GM19351 (cell line): ENCODE measurements around the gene SLC66A3.

Experiments used
- ATAC-seq: cut with Tn5 transposase; IDR thresholded peaks from one replicate; pipeline ENCODE4 v1.9.1; 2021; ENCODE audit warnings: mild to moderate bottlenecking, moderate library complexity; ENCODE audit not compliant: unreplicated experiment

The SLC66A3 gene

DNA sequence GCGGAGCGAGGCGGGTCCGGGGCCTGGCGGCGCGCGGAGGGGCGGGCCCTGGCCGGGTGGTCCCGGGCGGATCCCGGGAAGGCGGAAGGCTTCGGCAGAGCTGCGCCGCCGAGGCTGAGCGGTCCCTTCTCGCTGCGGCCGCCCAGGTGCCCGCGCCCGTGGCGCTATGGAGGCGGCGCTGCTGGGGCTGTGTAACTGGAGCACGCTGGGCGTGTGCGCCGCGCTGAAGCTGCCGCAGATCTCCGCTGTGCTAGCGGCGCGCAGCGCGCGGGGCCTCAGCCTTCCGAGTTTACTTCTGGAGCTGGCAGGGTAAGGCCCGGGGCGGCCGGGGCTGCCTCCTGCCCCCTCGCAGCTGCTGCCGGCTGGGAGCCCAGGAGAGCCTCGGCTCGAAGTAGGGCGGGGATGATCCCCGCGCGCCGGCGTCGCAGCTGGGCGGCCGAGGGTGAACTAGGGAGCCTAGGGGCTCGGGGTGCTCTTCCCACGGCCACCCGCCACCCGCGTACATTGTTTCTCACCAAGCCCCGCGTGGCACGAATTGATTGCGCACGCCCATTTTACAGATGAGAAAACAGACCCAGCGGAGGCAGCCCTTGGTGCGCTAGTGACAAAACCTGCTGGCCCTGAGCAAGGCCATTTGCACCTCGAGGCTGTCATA lies at the start of gene SLC66A3:
Gene SLC66A3 (plus strand): TSS at position 87 of the 655 bp plus-strand sequence. CDS start 80 bp downstream, at position 167.
- peak; percentile 72 for ATAC-seq

DNA sequence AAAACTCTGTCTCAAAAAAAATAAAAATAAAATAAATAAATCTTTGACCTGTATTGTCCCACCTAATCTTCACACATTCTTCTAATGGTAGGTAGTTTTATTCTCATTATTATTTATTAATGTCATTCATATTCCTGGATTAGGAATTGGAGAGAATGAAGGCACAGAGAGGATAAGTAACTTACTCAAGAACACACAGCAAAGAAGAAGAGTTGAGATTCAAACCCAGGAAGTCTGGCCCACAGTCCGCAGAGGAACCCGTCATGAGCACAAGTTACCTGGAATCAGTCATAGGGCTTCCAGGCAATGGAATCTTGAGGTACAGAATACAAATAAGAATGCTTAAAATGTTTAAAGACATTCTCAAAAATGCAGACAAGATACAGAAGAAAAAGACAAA lies 46.3 kb upstream of the SLC66A3 start:
- ATAC-seq, result no peak

DNA sequence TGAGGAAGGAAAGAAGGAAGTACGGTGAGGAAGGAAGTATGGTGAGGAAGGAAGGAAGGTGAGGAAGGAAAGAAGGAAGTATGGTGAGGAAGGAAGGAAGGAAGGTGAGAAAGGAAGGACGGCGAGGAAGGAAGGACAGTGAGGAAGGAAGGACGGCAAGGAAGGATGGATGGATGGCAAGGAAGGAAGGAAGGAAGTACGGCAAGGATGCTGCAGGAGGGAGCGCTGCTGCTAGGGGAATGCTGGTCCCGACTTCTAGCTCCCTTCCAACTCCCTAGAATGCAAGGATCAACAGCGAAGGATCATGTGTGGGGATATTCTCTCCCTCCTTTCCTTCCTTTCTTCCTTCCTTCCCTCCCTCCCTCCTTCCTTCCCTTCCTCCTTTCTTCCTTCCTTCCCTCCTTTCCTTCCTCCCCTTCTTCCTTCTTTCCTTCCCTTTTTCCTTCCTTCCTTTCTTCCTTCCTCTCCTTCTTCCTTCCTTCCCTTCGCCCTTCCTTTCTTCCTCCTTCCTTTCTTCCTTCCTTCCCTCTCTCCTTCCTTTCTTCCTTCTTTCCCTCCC lies 42.3 kb upstream of the SLC66A3 start:
- no peak for ATAC-seq

DNA sequence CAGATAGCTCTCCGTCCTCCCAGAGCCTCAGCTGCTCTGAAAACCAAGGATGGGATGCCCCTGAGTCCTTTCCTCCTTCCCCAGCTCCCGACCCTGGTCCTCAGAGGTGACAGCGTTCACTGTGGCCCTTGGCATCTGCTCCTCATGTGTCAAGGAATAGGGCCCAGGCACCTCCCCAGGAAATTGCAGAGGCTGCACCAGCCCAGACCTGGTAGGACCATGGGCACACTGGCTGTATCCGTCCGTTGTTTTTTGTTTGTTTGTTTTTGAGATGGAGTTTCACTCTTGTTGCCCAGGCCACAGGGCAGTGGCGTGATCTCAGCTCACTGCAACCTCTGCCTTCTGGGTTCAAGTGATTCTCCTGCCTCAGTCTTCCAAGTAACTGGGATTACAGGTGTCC lies 37.5 kb upstream of the SLC66A3 start:
- ATAC-seq, result no peak

DNA sequence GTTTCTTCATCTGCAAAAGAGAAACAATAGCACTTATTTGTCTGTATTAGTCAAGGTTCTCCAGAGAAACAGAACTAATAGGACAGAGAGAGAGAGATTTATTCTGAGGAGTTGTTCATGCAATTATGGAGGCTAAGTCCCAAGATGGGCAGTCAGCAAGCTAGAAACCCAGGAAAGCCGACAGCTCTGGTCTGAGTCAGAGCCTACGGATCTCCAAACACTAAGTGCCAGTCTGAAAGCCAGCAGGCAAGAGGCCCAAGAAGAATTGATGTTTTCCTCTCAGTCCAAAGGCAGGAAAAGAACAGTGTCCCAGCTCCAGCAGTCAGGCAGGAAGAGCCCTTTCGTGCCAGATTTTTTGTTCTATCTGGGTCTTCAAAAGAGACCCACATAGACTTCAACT lies 36.5 kb upstream of the SLC66A3 start:
- no peak for ATAC-seq

DNA sequence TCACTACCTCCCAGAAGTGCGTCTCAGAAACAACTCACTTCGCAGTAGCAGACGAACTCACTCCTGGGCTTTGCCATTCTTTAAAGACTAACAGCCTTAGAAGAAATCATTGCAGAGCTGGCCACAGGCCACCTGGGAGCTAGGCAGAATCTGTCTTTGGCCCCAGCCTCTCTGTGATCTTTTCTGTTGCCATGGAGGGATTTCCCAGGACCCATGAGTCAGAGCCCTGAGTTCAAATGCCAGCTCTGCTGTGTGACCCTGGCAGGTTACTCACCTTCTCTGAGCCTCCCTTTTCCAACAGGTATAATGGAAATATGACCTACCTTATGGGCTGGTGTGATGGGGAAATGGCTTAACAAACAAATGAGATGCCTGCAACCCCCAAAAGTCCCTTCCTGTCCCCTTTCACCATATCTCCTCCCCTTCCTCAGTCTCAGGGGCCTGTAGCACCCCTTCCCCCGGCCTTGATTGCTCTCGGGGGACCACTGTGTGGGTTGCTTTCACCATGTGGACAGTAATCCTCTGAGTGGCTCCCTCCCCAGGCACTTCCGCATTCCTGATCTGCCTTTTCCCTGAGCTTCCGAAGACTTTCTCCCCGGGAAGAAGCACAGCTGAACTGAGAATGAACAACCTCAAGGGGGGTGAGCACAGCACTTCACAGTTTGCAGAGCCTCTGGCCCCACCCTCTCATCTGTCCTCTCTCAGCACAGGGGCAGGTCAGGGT lies 34.0 kb upstream of the SLC66A3 start:
- no peak for ATAC-seq

DNA sequence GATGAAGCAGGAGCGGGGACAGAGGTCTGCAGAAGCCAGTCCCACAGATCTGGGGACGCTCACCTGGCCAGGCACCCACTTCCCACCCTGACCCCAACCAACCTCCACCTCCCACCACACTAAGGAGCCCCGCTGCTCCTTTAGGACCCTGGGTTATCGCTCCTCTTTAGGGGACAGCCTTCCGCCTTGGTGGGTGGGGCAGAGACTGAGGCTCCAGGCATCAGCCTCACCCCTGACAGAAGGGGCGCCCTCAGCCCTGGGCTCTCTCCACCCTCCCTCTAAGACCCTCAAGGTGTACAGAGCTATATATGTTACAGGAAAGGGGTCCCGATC lies 33.5 kb upstream of the SLC66A3 start:
- ATAC-seq, result no peak

DNA sequence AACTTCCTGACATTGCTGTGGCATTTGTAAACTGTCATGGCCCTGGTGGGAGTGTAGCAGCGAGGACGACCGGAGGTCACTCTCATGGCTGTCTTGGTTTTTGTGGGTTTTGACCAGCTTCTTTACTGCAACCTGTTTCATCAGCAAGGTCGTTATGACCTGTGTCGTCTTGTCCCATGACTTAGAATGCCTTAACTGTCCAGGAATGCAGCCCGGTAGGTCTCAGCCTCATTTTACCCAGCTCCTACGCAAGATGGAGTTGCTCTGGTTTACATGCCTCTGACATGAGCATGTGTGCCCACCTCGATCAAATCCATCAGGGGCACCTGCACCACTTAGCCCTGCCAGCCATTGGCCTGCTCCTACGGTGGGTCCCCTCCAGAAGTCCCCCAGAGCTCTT lies 32.9 kb upstream of the SLC66A3 start:
- no peak for ATAC-seq

DNA sequence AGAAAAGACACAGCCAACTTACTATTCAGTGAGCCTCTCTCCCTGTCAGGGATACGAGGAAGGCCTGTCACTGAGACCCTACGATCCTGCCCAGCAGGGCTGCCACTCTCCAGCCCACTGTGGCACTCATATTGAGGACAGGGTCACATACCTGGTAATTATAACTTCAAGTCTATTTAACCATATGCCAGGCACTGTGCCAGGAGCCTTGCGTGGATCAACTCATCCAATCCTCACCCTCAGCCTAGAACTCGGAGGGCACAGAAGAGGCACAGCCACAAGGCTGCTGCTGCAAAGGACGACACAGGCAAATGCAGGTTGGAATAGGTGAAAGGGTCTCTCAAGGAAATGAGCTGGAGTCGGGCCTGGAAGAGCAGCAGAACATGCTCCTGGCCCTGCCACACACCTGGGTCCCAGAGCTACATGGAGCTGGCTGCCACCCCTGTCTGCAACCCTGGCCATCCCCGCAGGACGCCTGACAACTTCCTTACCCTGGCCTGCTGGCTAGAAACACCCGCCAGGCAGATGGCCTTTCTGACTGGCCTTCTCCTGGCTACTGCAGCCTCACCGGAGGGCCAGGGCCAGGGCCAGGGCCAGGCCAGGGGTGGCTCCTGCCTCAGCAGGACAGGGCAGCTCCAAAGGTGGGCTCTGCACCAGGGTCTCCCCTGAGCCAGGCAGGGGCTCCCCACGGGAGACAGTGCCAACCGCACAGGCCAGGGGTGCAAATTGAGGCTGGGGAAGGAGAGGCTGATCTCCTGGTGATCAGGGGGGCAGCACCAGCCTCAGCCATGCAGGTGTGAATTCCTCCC lies 32.1 kb upstream of the SLC66A3 start:
- ATAC-seq, result no peak

DNA sequence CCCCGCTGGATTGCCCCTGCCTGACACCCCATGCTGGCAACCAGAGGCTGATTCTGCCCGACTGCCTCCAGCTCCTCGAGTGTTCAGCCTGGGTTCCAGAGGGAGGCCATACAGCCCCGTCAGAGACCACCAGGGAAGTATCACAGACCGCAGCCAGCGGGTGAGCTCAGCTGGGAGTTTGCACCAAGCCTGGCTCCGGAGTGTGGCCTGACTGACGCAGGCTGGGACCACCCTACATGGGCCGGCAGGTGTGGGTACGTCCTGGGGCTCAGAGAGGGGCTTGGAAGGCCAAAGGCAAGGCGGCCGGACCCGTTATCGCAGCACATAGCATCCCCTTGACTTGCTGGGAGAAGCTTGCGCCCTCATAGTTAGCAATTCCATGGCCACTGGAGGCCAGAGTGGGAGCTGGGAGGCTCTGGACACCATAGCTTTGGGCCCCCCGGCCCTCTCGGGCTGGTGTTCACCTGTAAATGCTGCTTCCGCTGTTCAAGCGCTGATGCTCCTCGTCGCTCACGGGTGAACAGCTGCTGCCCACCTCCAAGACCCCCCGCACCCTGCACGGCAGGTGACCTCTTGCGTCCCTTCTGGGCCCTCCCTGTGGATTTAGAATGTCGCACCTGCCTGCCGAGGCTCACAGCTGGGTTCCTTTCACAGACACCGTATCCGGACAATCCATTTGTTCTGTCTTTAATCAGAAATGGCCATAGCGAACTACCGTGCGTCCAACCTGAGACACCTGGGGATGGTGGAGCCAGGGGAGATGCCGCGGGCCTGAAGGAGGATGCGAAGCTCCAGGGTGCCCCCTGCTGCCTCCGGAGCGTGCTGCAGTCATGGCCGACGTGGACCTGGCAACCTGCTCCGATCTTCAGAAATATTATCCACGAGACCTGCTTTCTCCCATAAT lies 31.2 kb upstream of the SLC66A3 start:
- ATAC-seq, result peak; percentile 70

DNA sequence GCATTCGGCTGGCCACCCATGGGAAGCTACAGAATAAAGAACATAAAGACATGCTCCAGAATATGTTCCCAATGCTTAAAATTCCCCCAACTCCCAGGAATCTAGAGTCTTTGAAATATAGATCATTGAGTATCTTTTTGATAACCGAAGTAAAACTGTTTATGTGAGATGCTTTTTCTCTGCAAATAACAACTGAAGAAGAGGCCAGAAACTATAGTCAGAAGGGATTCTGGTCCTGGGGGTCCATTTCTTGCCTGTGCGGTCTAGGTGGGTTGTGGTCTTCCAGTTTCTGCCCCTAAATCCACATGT lies 30.6 kb upstream of the SLC66A3 start:
- no peak for ATAC-seq

DNA sequence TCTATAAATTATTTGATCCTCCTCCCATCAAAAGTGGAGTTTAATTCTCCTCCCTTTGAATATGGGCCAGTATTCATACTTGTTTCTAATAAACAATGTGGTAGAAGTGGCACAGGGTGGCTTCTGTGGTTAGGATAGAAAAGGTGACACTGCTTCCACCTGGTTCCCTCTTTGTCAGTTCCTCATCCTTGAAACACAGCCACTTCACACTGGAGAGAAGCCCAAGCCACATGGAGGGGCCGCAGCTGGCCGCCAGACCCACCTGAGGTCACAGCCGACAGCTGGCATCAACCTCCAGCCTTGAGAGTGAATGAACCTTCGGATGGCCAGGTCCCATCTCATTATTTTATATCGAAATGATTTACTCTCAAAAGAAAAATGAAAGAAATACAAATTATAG lies 27.5 kb upstream of the SLC66A3 start:
- ATAC-seq, result no peak

DNA sequence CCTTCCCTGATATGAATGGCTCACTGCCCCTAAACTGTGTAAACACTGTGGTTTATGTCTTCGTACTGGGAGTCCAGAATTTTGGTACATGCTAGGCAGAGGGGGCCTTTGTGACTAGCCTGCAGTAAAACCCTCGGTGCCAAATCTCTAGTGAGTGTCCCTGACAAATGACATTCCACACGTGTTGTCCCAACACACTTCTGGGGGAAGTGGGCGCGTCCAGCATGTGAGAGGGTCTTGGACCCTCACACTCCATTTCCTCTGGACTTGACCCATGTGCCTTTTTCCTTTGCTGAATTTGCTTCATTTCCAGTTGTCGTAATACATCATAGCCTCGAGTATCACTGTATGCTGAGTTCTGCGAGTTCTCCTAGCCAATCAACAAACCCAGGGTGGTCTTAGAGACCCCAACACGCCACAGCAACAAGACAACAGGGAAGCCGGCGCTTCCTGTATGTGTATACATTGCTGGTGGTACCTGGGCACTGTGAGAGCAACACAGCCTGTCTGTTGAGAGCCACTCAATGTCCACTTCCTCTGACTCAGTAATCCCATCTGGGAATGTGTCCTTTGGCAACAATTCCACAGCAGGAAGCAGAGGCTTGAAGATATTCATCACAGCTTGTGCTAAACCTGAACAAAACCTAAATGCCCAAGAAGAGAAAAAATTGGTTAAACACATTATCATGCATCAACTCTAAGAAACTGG lies 26.9 kb upstream of the SLC66A3 start:
- ATAC-seq, result no peak

DNA sequence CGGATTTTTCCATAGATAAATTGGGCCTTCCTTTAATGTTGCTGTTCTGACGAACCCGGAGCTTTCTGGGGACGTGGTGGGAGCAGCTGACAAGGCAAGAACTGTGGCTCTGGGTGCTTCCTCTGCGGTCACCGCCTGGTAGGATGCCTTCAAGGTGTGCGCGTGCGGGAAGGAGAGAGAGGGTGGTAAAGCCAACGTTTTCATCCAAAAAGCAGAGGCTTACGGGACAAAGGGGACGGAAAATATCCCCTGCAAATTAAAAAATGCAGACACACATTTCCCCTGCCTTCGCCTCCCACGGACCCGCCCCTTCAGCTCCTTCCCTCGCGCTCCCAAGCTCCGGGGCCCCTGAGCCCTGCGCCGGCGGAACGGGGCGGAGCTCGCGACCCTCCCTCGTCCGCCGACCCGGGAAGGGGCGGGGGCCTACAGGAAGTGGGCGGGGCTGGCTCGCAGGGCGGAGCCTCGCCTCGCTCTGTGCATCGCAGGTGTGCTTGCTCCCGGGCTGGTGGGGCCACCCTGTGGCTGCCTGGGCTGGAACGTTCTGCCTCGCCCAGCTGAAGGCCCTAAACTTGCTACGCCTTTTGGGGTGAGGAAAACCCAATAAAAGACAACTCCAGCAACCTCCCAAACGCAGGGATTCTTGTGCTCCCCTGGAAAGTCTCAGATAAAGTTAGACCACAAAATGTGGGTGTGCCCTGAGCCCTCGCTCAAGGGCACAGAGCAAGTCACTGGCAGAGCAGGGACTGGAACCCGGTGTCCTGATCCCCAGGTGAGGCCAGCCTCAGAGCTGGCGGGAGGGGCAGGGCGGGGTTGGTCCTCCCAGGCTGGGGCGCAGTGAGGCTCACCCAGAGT lies 25.4 kb upstream of the SLC66A3 start:
- peak; percentile 86 for ATAC-seq

DNA sequence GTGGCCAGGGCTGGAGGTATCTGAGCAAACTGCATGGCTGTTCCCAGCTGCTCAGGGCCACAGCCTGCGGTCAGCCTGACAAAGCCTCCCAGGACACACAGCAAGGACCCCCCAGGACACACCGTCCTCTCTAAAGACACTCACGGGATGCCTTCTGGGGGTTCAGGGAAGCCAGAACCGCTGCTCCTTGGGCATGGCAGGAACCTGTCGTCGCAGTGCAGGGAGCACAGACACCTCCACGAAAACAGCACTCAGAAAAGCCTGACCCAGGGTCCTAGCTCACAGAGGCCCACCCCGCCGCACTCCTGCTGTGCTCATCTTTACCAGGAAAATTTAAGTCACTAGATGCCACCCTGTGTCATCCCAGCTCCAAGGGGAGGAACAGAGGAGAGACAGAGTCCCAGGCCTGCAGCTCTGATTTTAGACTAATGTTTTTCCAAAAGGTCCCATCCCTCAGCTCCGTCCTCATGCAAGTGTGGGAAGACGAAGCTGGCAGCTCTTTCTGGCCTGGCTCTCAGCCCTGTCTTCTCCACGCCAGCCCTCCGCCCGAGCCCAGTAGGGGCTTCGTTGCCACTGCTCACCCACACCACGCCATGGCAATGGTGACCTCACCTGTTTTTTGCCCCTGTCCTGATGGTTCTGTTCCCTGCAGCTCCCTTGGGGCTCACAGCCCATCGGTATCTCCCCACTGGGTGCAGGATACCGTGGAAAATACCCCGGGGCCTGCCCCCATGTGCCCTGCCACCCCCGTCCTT lies 23.9 kb upstream of the SLC66A3 start:
- no peak for ATAC-seq

DNA sequence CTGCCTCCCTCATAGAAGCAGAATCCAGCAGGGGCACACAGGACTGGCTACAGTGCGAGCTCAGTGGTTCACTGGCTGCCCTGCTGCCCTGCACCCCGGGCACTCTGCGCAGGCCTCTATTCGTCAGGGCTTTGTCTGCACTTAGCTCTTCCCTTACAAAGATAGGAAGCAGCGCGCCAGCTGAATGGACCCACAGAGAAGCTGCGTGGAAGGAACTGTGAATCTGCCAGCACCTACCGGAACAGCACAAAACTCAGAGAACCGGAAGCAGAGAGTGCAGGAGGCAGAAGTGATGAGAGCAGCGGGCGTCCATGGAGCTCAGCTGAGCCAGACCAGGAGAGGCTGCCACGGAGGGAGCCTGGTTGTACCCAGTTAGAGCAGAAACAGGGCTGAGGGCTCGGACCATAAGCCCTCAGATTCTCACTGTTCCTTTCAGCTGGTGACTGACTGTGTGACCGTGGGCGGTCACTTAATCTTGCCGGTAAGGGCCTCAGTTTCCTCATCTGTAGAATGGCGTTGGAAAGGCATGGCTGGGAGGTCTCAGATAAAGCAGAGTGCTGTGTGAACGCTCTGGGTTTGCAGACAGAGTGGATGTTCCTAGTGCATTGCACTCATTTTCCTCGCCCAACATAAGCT lies 23.1 kb upstream of the SLC66A3 start:
- no peak for ATAC-seq

DNA sequence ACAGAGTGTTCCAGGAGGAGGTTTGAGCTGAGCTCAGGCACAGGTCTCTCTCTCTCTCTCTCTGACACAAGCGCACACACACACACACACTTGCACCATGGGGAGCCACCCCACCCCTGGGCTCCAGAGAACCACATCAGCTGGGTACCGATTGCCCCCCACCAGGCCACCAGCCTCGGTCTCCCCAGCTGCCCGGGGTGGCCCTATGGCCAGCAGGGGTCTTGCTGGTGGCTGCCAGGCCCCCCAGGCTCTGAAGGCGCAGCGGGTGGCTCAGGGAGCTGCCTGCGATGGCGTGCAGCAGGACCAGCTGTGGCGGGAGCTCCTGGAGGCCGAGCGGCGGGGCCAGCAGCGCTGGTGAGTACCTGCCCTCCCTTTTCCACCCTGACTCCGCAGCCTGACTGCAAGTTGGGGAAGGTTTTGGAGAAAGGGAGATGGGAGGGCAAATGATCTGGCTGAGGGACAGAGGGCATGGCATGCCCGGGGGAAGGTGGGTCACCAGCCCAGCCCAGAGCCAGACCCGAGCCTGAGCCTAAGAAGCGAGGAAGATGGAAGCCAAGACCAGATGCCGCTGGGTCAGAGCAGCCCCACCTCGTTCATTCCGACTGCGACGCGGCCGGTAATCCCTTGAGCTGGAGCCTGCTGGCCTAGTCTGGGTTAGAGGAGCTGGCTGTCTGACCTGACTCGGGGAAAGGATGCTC lies 21.9 kb upstream of the SLC66A3 start:
- no peak for ATAC-seq

DNA sequence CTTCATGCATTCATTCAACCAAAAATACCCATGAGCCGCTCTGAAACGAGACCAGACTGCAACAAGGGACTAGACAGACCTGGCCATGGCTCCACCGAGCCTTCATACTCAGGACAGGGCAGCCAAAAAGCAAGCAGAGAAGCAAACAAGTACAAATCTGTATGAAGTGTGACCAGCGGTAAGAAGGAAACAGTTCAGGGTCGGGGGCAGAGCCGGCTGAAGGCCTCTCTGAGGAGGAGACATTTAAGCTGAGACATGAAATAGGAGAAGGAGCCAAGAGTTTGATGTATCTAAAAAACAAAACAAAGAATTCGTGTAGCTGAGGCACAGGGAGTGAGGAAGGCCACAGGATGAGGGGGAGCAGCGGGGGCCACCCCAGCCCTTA lies 21.3 kb upstream of the SLC66A3 start:
- no peak for ATAC-seq
